DMS153 treated with DMSO at 0.1 percent for 48 hours (cell line): ENCODE results near the gene MACF1.
"Not testable (repeated sequence)": the region's sequence is repeated elsewhere in the genome, so short reads cannot be mapped to it uniquely, and the experiment has no call there.

Experiments used
- DNase-seq: peaks from one replicate; lab custom pipeline; 2025; ENCODE audit not compliant: unreplicated experiment; lab: John Stamatoyannopoulos, UW

The MACF1 gene

GRCh38 chr1:39488012-39488545 is 283.6 kb downstream of the MACF1 start:
- DNase-seq, result no peak

DNA sequence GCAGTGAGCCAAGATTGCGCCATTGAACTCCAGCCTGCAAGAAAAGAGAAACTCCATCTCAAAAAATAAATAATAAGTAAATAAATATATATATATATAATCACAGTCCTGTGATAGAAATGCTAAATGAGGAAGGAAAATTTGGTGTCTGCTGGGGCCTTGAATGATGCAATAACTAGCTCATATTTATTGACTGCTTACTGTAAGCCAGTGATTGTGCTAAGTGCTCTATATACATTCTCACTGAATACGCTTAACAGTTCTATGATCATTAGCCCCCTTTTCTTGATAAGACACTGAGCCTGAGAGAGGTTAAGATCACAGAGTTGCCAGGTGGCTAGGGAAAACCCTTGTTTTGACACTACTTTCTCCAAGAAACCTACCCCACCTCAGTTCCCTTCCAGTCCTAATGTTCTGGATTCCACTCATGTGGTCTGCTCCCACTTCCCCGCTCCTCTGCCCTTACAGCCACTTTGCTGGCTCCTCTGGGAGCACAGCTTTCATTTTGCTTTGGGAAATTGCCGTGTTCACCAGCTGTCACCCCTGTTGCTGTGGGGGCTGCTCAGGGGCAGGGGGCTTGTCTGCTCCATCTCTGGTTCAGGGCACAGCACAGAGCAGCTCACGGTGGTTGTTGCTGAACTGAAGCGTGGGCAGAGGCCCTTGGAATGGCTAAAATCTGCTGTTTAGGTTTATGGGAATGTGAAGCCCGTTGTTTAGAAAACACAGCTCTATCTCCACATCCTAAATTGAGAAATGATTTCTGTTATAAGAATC is 284.5 kb downstream of the MACF1 start:
- no peak for DNase-seq

GRCh38 chr1:39489567-39490239 is 285.2 kb downstream of the MACF1 start:
- DNase-seq, result no peak

- DNase-seq, result peak; percentile 45
These were observed 286.2 kb downstream of the MACF1 start for GRCh38 chr1:39490596-39491145.

DNA sequence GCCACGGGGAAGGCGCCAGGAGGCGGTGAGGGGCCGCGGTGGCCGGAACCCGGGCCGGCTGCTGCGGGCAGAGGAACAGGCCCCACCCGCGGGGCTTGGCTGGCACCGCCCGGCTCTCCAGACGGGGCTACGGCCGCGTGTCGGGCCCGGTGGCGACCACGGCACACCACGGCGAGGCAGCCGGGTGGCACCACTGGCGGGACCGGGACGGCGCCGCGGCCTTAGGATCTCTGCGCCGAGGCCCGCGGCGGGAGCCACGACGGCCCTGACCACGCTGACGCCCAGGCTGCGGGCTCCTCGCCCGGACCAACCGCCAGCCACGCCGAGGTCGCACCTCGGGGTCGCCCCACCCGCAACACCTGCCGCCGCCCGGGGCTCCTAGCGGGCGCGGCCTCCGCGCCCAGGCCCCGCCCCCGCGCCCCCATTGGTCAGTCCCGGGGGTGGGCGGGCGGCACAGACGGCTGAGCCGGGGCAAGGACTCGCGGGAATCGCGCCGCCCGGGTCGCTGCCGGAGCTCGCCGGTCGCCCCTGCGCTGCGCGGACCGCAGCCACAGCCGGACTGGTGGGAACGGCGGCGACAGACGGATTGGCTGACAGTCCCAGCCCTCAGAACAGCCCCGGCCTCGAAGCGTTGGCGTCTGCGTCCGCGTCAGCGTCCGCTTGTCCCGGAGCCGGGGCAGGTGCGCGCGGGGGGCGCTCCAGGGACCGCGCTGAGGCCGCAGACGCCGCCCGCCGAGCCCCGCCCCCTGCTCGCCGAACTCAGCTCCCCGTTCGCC is 286.8 kb downstream of the MACF1 start, which contains the start of gene BMP8A:
Gene BMP8A, plus strand, starts transcription at position 491 of the 776 bp plus-strand sequence. CDS start 356 bp downstream, outside the sequence.
- DNase-seq, result peak; percentile 83

- DNase-seq, result not testable (repeated sequence)
These were observed 287.9 kb downstream of the MACF1 start for GRCh38 chr1:39492118-39493042.

DNA sequence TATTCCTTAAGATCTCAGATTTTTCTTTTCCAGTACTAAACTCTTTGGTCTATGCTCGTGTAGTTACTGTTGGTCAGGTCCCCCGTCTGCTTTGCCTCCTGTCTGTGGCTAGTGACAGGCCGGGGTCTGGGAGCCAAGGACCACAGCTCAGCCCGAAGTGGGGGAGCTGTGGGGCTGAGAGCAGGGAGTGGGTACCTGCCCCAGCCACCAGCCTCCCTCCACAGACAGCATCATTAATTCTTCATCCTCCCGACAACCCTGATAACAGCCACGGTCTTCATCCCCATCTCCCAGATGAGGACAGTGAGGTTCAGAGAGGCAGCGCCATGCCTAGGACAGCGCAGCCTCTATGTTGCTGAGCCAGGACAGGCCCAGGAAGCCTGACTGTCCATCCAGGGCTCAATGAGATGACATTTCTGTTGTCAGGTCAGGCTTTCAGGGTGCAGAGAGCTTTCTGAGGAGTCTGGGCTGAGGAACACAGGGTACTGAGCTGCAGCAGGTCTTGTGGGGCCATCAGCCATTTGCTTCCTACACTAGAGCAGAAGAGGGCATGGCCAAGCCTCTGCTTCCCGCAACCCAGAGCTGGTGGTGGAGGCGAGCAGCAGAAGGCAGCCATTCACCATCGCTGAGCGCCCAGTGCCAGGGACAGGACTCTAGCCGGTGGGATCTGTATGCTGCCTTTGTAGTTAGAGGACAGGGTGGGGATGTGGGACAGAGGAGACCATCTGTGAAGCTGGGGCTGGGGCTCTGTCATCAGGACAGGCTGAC is 288.7 kb downstream of the MACF1 start:
- not testable (repeated sequence) for DNase-seq

DNA sequence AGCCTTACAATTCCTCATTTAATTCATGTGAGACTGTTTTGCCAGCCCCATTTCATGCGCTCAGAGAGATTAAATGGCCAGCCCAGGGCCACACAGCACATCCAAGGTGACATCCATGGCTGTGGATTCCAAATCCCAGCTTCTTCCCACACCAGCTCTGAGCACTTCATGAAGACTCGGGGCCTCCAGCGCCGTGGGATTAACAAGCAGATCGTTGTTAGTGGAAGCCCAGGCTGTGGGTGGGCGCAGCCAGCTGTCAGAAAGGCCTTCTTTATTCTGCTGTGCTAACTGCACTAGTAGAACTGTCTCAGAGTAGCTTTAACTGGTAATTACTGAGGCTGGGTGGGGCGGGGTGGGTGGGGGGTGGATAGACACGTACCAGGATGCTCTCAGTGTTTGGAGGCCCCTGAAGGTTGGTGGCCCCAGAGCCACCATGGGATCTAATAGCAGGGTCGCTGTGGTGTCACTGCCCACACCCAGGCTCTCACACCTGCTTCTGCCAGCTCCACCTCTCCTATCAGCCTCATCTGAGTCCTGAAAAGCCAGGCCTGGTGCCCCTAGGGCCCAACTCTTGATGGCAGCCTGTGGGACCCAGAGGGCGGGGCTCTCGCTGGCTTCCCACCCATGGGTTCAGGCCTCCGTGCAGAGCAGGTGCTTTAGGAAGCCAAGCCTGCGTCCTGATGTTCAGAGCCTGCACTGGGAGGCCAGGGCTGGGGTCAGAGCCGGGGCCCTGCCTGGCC is 290.3 kb downstream of the MACF1 start:
- no peak for DNase-seq

- not testable (repeated sequence) for DNase-seq
These were observed 292.0 kb downstream of the MACF1 start for GRCh38 chr1:39496520-39496919.

DNA sequence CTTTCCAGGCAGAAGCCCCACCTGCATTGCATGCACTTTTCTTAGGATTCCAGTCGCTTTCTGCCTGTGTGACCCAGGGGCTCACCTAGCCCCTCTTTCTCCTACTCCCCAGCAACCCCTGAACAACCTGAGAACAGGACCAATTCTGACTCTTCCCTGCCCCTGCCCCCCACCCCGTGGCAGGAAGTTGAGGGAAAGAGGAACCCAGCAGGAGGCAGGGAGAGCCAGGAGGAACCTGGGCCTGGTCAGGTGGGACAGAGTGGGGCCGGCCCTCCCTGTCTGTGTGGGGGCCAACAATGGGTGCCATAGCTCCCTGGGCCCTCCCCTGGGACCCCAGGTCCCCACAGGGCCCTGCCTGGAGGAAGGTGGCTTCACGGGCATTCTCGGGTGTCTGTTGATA is 293.1 kb downstream of the MACF1 start:
- no peak for DNase-seq

DNA sequence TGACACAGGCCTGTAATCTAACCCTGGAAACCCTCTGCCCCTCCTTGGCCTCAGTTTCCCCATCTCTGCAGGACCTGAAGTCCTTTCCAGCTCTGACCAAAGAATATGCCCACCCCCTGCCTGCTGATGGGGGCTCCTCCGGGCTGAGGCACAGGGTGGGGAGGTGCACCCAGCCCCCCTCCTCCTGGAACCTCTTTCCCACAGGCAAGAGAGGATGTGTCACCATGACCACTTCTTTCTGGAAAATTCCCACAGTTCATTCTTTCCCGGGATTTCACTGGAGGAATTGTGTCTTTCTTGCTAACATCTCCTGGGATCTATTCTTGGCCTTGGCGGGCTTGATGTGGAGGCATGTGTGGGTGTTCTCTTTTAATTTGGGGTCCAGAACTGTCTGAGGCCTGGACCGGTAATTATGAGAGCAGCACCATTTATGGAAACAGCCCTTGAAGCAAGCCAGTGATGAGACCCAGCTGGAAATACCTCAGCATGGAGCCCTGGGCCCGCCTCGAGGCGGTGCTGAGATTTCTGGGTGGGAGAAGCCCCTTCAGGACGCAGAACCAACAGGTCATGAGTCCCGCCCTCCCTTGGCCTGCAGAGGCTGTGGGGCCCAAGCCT is 293.7 kb downstream of the MACF1 start:
- DNase-seq, result not testable (repeated sequence)

DNA sequence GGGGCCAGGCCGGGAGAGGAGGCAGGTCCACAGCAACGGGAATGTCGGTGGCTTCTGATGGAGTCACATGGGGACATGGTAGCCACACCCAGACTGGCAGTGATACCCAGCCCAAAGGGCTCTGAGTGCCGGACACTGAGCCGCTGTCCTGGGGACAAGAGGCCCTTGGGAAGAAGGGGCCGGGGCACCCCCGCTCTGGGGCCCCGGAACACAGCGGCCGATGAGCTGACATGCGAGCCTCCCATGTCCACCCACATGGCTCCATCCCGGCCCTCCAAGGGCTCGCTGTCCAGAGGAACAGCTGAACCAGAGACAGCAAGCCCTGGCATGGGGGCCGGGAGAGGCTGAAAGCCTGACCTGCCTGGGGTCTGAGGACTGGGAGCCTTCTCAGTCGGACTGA is 294.3 kb downstream of the MACF1 start:
- DNase-seq, result not testable (repeated sequence)

GRCh38 chr1:39499668-39500067 is 295.2 kb downstream of the MACF1 start:
- DNase-seq, result no peak

DNA sequence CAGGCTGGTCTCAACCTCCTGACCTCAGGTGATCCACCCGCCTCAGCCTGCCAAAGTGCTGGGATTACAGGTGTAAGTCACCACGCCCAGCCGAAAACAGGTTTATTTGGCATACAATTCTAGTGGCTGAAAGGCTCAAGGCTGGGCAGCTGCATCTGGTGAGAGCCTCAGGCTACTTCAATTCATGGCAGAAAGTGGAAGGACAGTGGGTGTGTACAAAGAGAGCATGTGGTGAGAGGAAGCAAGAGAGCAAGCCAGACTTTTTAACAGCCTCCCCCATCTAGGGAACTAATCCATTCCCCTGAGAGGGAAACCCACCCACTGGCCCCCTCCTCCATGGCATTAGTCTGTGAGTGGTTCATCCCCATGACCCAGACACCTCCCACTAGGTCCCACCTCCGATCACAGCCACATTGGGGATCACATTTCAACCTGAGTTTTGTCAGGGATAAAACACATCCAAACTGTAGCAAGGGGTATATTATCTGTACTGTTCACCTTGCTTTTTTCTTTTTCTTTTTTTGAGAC is 296.4 kb downstream of the MACF1 start:
- DNase-seq, result no peak

- no peak for DNase-seq
These were observed 297.2 kb downstream of the MACF1 start for GRCh38 chr1:39501666-39502065.

DNA sequence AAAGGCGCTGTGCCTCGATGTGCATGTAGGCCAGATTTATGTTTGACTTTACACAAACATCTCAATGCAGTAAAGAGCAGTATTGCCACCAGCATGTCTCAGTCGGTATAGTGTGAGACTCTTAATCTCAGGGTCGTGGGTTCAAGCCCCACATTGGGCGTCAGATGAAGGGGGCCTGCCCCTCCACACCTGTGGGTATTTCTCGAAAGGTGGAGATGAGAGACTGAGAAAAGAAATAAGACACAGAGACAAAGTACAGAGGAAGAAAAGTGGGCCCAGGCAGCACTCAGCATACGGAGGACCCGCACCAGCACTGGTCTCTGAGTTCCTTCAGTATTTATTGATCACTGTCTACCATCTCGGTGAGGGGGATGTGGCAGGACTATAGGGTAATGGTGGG is 299.9 kb downstream of the MACF1 start:
- DNase-seq, result not testable (repeated sequence)

DNA sequence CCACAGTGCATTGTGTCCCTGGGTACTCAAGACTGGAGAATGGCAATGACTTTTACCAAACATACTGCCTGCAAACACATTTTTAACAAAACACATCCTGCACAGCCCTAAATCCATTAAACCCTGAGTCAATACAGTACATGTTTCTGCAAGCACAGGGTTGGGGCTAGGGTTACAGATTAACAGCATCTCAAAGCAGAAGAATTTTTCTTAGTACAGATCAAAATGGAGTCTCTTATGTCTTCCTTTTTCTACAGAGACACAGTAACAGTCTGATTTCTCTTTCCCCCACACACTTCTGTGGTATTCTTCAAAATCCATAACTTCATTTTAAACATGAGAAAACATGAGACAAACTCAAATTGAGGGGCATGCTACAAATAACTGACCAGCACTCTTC is 300.8 kb downstream of the MACF1 start:
- DNase-seq, result no peak
